ENCODE results near the gene CCDC181. TPM values are rescaled to one million over a fixed set of nuclear protein-coding genes. Genes with fewer than 3 reads are reported as not detected.

Gene CCDC181
- total RNA-seq (2021; ENCODE audit: unreplicated experiment) (0.39 TPM), Bru-seq, nascent RNA (percentile 28 among the genes with signal in this experiment), BruChase-seq, experiment 1, labeled RNA remaining after a 2-hour chase (percentile 27 among the genes with signal in this experiment), BruChase-seq, experiment 2, labeled RNA remaining after a 6-hour chase (percentile 20 among the genes with signal in this experiment)
- polyA plus RNA-seq (2012; ENCODE audit: insufficient read length), result 0.42 TPM
- long read RNA-seq, partial matches to known transcripts, result 0 of 2 reads
- long read RNA-seq, other reads (novel, unspliced or antisense), result 2 of 2 reads

GRCh38 chr1:169427081-169427641, at the start of gene CCDC181:
Gene CCDC181 (minus strand): TSS chr1:169427474. CDS start chr1:169424927, 2,547 bp downstream.
- Histone ChIP-seq H3K27me3 (ENCODE audit: control insufficient read depth, insufficient read depth, low read length) (peaks cover 15% of the 10 kb centered on the region), H3K36me3 (ENCODE audit: control insufficient read depth, insufficient read depth, low read length) (no peaks in the 10 kb centered on the region), H3K4me3 (ENCODE audit: low read depth in 2 of 2, low read length in 2 of 2) (peak within 1 kb of the TSS; percentile 63 to 68), H3K9me3 (ENCODE audit: control insufficient read depth, insufficient read depth, low read depth, low read length) (no peaks in the 10 kb centered on the region), H3K27ac (ENCODE audit: low read length) (peak within 1 kb of the TSS; percentile 64), H3K4me1 (ENCODE audit: control insufficient read depth, insufficient read depth, low read length) (peaks cover 5% of the 10 kb centered on the region; the same call in 1 of the 2 replicates)
- in situ Hi-C loops (cut with HindIII; ENCODE audit: low pct_unique_long_range_greater_than_20kb, low sequenced_read_pairs) (no loop called here), intact Hi-C loops (cut with micrococcal nuclease; ENCODE audit: unreplicated experiment) (no loop called here)
- POLR2A ChIA-PET, result no interaction called here
- CTCF ChIA-PET, result no interaction called here
- ATAC-seq (peak; percentile 99), DNase-seq (ENCODE audit: low read depth, low spot score) (peak; percentile 20)
- no TSS peak for BruUV-seq (replicated peaks)
- TF ChIP-seq POLR2AphosphoS5 (IDR thresholded peaks at IDR 0.05; ENCODE audit: low read depth, low read length), result no peak
- no peak for TF ChIP-seq REST (IDR thresholded peaks at IDR 0.05; ENCODE audit: insufficient read depth in 1 of 2, low read depth in 2 of 2, low read length in 1 of 2)
- no peak for TF ChIP-seq TCF7L2 (IDR thresholded peaks at IDR 0.05; ENCODE audit: low read depth, low read length)
- TF ChIP-seq SIN3A (IDR thresholded peaks at IDR 0.05; ENCODE audit: borderline replicate concordance, insufficient read depth, low read depth, low read length), result no peak
- TF ChIP-seq CTCF (IDR thresholded peaks at IDR 0.05), result no peak

GRCh38 chr1:169475806-169476387, 48.6 kb upstream of the CCDC181 start:
- no TSS peak for BruUV-seq (replicated peaks)
- ATAC-seq, result no peak
- in situ Hi-C loops (cut with HindIII; ENCODE audit: low pct_unique_long_range_greater_than_20kb, low sequenced_read_pairs), result no loop called here
- Histone ChIP-seq H3K36me3 (ENCODE audit: control insufficient read depth, insufficient read depth, low read length) (no peaks in the 10 kb centered on the region), H3K27me3 (ENCODE audit: control insufficient read depth, insufficient read depth, low read length) (no peaks in the 10 kb centered on the region), H3K27ac (ENCODE audit: low read length) (no peak overlapping the region), H3K4me3 (ENCODE audit: low read depth in 2 of 2, low read length in 2 of 2) (no peak overlapping the region), H3K4me1 (ENCODE audit: control insufficient read depth, insufficient read depth, low read length) (no peaks in the 10 kb centered on the region; the same call in 1 of the 2 replicates), H3K9me3 (ENCODE audit: control insufficient read depth, insufficient read depth, low read depth, low read length) (no peaks in the 10 kb centered on the region)
- POLR2A ChIA-PET, result no interaction called here
- no peak for DNase-seq (ENCODE audit: low read depth, low spot score)
- TF ChIP-seq TCF7L2 (IDR thresholded peaks at IDR 0.05; ENCODE audit: low read depth, low read length), result no peak
- TF ChIP-seq REST (IDR thresholded peaks at IDR 0.05; ENCODE audit: insufficient read depth in 1 of 2, low read depth in 2 of 2, low read length in 1 of 2), result no peak
- TF ChIP-seq POLR2AphosphoS5 (IDR thresholded peaks at IDR 0.05; ENCODE audit: low read depth, low read length), result no peak
- TF ChIP-seq SIN3A (IDR thresholded peaks at IDR 0.05; ENCODE audit: borderline replicate concordance, insufficient read depth, low read depth, low read length), result no peak
- no peak for TF ChIP-seq CTCF (IDR thresholded peaks at IDR 0.05)
- CTCF ChIA-PET, result no interaction called here
- intact Hi-C loops (cut with micrococcal nuclease; ENCODE audit: unreplicated experiment), result no loop called here

All from Panc1 (cell line).